ENCODE data around the gene STRAP.
"Not testable (repeated sequence)": the region's sequence is repeated elsewhere in the genome, so short reads cannot be mapped to it uniquely, and the experiment has no call there.

STRAP gene

DNA sequence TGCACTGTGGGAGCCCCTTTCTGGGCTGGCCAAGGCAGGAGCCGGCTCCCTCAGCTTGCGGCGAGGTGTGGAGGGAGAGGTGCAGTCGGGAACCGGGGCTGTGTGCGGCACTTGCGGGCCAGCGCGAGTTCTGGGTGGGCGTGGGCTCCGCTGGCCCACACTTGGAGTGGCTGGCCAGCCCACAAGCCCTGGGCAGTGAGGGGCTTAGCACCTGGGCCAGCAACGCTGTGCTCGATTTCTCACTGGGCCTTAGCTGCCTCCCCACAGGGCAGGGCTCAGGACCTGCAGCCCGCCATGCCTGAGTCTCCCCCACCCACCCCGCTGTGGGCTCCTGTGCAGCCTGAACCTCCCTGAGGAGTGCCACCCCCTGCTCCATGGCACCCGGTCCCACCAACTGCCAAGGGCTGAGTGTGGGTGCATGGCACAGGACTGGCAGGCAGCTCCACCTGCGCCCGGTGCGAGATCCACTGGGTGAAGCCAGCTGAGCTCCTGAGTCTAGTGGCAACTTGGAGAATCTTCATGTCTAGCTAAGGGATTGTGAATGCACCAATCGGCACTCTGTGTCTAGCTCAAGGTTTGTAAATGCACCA, 7.5 kb upstream of the STRAP start:
- not testable (repeated sequence) for DNase-seq

DNA sequence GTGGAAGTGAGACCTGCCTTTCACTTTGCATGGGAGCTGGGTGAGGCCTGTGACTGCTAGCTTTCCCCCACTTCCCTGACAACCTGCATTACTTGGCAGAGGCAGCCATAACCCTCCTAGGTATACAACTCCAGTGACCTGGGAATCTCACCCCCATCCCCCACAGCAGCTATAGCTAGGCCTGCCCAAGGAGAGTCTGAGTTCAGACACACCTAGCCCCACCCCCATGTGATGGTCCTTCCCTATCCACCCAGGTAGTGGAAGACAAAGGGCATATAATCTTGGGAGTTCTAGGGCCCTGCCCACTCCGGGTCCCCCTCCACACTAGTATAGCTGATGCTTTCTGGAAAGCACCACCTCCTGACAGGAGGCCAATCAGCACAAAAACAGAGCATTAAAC, 6.3 kb upstream of the STRAP start:
- DNase-seq: no peak

DNA sequence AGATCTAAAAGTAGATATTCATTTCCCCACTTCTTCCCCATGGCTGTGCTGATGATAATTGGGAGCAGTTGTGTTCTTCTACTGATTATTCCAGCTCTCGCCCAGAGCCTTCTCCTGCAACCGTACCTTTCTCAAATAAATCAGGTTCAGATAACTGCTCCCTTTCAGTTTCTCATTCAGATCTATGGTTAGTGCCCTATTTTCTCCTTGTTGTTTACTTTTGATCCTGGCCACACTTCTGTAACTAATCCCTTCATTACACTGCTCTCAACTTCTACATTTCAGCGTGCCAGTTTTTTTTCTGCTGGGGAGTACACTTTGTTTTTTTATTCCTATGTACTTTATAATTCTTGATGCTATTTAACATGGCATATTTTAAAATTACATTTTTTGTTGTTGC, 2.8 kb upstream of the STRAP start:
- DNase-seq: no peak

DNA sequence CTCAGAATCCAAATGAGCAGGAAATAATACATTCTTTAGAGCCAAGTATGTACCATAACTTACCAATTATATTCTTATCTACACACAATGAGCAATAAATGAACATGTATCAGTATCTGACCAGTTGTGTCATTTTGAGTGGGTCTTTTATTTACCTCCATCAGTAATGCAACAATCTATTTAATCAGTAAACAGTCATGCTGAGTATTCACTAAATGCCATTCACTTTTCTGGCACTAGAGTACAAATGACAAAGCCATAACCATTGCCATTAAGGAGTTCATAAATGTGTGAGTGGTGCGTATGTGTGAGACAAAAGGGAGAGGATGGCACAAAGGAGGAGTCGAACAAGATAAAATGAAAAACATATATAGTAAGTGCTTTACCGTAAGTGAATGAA, 1.5 kb upstream of the STRAP start:
- no peak for DNase-seq

DNA sequence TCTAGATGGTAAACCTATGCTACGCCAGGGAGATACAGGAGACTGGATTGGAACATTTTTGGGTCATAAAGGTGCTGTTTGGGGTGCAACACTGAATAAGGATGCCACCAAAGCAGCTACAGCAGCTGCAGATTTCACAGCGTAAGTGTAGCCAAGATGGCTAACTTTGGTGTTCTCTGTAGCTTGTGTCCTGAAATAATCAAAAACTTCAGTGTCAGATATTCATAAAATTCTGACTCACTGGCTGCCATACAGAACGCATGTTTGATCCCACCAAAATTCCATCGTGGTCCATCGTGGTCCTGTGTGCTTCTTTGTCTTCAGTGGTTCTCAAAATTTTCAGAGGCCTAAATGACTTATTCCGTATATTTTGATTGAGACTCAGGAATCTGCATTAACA, 1.3 kb downstream of the STRAP start:
- peak; percentile 10 for DNase-seq

DNA sequence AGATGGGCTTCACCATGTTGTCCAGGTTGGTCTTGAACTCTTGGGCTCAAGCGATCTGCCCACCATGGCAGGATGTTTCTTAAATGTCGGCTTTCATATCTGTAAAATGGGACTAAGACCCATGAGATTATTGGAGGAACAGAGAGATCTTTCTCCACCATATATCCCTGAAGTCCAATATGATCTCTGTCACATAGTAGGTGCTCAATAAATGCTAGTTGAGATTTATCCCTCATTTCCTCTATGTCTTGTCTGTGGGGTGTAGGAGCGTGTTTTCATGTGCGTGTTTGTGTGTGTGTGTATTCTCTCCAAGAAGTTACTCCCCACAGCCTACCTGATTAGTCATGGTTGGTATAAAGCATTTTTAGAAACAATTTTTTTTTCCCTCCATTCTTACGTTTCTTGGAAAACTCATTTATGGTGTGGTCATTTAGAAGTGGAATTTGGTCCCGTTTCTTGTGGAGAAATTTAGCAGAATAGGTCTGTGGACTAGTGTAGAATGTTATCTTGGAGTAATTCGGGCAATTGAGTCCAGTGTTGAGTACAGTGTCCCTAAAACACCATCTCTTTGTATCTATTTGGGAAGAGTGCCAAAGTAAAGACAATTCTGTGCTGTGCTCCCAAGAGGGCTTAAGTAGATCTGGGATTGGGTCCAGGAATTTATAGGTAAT, 4.3 kb downstream of the STRAP start:
- no peak for DNase-seq

DNA sequence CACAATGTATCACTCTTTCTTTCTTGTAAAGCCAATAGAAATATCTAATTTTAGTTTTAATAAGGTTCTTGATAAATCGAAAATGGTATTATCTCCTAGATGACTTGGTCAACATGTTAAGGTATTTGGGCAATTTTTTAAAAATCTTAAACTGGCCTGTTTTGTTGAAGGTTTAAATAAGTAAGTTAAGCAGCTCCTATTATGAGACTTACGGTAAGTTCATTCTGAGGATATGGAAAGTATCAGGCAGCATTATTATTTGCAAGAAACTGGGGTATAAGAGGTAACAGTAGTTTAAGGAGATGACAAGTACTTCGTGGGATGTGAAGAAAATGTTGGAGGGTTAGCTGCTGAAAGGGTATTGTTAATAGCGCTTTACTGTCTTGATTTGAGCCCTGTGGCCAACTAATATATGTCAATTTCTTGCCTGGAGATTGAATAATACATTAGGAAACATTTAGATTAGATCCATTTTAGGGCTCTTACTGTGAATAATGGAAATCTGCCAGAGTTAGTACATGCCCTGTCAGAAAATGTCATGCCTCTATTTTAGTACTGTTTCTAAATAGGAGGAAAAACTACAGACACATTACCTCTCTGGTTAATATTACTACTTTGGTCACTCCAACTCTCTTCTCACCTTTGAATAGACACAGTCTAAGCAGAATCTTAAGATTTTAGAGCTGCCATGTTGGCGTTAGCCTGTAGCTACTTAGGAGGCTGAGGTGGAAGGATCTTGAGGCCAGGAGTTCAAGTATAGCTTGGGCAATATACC, 5.0 kb downstream of the STRAP start:
- no peak for DNase-seq

DNA sequence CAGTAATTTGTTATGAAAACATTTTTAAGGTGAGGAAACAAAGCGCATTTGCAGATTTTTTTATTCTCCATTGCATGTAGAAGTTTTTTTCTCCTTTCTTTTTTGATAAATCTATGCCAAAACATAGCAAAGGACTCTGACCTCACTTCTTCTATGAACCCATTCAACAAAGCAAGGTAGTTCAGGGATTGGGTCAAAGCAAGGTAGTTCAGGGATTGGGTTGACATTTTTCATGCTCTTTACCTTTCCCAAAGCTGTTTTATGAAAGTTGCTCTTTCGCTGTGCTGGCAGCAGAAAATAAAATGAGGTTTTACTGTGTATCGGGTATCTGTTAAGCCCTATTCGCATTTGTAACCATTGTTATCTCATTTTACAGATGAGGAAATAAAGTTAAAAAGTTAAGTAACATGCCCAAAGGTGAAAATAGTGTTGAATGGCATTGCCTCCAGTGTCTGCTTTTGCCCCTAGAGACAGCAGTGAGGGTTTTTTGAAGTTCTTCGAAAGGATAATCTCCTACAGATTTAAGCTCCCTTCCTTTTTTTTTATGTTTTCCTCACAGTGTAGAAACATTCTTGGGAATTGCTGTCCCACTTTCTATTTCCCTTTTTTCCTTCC, 10.6 kb downstream of the STRAP start:
- no peak for DNase-seq

DNA sequence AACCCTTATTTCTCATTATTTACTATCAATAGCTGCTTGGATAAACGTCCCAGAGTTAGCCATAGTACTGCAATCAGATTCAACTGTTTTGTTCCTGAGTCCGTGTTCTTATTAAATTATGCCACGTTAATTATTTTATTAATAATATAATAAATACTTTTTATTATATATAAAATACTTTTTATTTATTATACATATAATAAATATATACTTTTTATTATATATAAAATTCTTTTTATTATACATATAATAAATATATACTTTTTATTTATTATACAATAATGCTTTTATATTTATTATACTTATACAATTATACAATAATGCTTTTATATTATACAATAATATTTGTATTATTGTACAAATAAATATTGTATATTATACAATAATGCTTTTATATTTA, 11.1 kb downstream of the STRAP start:
- DNase-seq: no peak

DNA sequence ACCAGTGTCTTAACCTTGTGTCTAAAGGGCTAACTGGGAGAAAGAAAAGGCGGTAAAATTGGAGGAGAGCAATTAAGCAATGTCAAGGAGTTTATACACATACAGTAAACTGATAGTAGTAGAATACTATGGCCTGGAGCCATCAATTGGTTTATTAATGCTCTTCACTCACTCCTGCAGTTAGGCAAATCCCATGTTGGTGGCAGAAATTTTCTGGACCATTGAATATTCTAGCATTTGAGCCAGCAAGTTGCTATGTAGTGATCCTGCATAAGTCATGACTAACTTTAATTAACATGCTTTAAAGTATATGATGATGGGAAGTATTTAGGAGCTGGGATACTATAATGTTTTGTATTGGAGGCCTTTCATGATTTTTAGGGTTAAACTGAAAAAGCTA, 14.7 kb downstream of the STRAP start:
- no peak for DNase-seq

DNA sequence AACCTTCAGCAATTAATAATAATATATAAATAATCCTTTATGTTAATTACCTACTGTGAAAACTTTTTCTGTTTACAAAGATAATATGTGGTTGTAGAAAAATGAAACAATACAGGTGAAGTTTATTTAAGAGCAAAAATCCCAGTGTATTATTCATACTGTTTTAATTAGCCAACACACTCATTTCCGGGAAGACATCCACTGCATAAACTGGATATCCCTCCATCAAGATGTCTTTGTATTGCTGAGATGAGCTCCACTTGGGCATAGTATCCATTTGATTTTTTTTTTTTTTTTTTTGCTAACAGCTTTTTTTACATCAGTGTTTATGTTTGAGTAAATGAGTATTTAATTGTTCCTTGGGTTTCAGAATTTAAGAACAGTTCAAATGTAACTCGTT, 15.2 kb downstream of the STRAP start:
- peak; percentile 19 for DNase-seq

DNA sequence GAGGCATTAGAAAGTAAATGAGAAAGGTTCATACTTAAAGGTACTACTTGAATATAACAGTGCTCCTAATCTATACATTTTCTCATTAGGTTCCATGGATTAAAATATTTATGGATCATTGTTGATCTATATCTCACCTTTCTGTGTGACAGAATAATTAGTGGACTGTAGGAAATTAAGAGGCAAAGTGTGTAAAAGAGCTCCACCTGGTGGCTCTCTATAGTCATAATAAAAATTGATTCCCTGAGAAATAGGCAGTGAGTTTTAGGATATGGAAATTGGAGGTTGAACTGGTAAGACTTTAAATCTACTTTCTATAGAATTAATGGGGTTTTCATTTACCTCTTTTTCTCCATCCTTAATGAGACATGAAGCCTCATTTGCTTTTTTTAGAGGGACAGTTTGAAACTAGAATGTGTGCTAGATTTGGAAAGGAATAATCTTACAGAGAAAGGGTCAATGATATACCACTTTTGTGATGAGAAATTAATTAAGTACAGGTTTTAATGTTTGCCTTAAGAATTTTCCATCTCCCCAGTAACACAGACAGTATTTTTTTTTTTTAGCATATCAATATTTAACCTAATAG, 17.2 kb downstream of the STRAP start:
- peak; percentile 17 for DNase-seq

DNA sequence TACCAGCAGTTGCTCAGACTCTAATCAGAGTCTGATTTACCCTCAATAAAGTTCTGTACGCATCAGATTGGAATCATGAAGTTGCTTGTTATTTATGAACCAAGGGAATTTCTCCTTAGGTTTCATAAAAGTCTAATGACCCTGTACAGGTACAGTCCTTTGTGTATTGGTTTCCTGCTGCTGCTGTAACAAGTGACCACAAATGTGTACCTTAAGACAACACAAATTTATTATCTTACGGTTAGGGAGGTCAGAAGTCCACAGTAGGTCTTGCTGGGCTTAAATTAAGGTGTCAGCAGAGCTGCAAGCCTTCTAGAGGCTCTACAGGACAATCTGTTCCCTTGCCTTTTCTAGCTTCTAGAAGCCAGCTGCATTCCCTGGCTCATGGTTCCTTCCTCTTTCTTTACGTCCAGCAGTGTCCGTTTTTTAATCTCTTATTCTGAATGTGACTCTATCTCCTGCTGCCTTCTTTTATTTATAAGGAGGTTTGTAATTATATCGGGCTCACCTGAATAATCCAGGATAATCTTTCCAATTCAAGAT, 22.3 kb downstream of the STRAP start:
- no peak for DNase-seq

DNA sequence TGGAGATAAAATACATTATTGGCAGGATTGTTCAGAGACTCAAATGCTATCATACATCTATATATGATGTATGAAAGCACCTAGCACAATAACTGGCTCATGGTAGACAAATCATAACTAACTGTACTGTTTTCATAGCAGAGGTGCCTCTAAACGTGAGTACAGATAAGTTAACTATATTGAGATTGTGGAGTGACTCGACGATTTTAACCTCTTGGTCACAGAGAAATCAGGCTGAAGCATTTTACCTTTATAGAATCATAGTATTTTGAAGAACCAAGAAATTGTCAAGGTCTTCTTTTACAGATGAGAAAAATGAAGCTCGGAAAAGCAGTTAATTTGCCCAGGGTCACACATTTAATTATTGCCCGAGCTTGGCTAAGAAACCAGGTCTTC, 28.3 kb downstream of the STRAP start:
- DNase-seq: no peak

DNA sequence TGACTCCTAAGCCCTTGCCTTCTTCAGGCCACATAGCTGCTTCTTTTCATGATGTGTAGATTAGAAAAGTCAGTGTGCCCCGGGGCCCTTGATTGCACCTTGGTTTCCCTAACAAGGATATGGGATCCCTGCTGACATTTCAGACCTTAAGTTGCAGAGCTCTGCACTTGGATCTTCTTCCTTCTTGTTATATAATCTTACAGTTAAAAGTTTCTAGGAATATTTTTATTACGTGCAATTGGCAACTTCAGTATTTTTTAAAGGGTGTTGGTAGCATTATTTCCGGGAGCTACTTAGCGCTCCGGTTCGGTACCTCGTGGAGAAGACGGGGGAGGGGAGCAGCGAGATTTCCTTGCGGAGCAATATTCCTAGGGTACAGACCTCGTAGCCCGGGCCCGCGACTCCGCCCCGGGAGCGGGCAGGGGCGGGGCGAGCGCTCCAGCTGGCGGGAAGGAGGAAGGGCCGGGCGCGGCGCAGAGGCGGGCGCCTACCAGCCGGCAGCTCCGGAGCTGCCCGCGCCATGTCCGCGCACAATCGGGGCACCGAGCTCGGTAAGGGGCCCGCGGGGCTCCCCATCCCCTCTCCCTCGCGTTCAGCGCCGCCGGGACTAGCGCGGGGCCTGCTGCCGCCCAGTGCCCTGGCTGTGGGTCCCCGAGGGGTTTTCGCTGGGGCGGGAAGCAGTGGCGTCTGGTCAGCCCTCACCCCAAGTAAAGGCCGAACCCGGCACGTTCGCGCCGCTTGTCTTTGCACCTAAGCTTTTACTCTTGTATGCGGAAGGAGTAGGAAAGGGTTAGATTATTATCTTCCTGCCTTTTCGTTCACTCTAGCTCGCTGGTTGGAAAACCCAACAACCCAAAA, 28.9 kb downstream of the STRAP start, which contains the start of gene DERA:
TSS of gene DERA (plus strand) at position 469 of the 858 bp plus-strand sequence. CDS start at position 521, 52 bp downstream.
- peak; percentile 77 for DNase-seq

DNA sequence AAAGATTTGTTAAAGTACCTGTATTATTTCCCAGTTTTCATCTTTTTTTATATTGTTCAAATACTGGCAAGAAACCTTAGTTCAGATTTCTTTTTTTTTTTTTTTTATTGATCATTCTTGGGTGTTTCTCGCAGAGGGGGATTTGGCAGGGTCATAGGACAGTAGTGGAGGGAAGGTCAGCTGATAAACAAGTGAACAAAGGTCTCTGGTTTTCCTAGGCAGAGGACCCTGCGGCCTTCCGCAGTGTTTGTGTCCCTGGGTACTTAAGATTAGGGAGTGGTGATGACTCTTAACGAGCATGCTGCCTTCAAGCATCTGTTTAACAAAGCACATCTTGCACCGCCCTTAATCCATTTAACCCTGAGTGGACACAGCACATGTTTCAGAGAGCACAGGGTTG, 29.7 kb downstream of the STRAP start:
- DNase-seq: not testable (repeated sequence)

DNA sequence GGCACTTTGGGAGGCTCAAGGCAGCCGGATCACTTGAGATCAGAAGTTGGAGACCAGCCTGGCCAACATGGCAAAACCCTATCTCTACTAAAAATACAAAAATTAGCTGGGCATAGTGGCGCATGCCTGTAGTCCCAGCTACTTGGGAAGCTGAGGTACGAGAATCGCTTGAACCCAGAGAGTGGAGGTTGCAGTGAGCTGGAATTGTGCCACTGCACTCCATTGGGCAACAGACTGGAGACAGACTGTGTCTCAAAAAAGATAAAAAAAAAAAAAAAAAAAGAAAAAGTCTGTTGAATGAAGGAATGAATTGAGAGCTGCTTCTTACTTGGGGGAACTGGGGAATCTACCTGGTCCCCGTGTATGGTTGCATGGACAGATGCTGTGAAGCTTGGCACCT, 31.9 kb downstream of the STRAP start:
- not testable (repeated sequence) for DNase-seq

DNA sequence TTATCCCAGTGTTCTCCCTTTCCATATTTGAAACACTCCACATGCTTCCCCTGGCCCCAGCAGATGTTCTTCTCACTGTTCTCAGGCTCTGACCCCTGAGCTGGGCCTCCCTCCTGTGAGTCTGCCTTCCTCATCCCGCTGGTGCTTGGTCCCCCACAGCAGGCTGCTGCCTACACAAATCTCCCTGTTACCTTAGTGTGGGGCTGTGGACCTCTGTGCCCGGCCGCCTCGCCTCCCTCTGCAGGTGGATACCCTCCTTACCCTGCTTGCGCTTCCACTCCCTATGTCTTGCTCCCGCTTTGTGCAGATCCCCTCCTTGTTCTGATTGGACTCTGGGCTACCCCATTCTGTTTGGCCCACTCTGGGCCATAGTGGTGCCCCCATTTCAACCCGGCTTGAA, 35.9 kb downstream of the STRAP start:
- DNase-seq: no peak

DNA sequence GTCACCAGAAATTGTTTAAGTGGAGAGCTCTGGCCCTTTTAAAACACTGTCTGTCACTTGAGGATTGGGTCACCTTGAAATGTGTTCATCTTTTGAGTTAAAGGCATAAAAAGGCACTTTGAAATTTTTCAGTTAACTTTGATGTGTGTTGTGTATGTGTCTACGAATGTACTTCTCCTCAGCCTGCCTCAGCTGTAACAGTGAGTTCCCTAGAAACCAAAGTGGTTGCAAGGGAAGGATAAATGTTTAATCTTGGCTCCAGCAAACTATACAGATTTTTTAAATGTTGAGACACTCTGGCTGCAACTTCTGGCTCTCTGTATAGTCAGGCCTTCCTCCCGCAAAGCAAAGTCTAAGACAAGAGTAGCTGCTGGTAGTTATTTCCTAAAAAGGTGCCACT, 37.2 kb downstream of the STRAP start:
- no peak for DNase-seq

DNA sequence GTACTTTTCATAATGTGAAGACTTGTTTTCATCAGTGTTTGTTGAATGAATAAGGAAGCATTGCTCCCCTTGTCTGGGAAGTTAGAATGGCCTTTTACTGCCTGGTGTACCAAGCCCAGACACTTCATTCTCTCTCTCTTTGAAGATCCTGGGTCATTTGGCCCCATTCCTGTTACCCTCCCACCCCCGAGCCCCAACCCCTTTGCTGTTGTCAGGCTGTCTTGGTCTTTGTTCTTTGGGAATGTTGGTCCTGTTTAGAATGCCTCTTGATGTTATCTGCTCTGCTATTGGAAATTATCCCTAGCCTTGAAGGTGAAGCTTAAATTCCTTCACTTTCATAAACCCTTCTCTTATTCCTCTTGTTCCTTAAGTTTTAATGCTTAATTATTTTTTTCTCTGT, 42.8 kb downstream of the STRAP start:
- no peak for DNase-seq

DNA sequence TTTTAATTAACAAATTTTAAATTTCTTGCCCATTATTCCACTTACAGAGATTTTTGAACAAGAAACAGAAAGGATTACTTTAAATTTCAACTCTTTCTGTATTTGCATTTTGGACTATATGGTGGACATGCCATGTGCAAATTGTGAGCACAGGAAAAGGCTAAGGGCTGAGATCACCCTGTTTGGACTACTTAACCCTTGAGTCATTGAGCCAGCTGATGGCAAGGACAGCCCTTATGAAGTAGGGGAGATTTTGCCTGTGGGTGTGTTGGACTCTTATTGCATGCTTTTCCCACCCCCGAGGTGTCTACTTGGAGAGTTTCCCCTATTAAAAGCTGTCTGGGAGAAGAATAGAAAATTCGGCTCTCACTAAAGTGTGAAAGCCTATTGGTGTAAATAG, 46.2 kb downstream of the STRAP start:
- peak; percentile 95 for DNase-seq
